Thyroid gland (tissue), 4 donors: ENCODE results near the gene GLIPR1L1.

ENCODE experiments used
- POLR2A ChIP-seq, 2 donors: fragments of 450-650 bp; IDR thresholded peaks; one replicate each; pipeline ENCODE4 v1.6.1; 2017; ENCODE audit warnings: antibody characterized with exemption in 2 of 2, mild to moderate bottlenecking in 2 of 2, moderate library complexity in 1 of 2
- TF ChIP-seq, protein P1 (sequence below), 6 experiments: fragments of 200-600 bp in 3 of 6; fragments of 450-650 bp in 3 of 6; sonication (generic) in 3 of 6; IDR thresholded peaks; one replicate each; pipeline ENCODE4 v1.5.1; 2016 to 2019; ENCODE audit warnings: antibody characterized with exemption in 6 of 6, mild to moderate bottlenecking in 2 of 6, inconsistent platforms in 1 of 6, moderate library complexity in 1 of 6

GRCh38 chr12:75327642-75328041, 6.8 kb upstream of the GLIPR1L1 start:
- TF ChIP-seq POLR2A (IDR thresholded peaks at IDR 0.05) = no peak
- TF ChIP-seq, protein P1, sequence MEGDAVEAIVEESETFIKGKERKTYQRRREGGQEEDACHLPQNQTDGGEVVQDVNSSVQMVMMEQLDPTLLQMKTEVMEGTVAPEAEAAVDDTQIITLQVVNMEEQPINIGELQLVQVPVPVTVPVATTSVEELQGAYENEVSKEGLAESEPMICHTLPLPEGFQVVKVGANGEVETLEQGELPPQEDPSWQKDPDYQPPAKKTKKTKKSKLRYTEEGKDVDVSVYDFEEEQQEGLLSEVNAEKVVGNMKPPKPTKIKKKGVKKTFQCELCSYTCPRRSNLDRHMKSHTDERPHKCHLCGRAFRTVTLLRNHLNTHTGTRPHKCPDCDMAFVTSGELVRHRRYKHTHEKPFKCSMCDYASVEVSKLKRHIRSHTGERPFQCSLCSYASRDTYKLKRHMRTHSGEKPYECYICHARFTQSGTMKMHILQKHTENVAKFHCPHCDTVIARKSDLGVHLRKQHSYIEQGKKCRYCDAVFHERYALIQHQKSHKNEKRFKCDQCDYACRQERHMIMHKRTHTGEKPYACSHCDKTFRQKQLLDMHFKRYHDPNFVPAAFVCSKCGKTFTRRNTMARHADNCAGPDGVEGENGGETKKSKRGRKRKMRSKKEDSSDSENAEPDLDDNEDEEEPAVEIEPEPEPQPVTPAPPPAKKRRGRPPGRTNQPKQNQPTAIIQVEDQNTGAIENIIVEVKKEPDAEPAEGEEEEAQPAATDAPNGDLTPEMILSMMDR (IDR thresholded peaks at IDR 0.05) = no peak
